OCI-LY7 (cell line): ENCODE measurements around the gene IL2RA. TPM values are rescaled to one million over a fixed set of nuclear protein-coding genes. Genes with fewer than 3 reads are reported as not detected.

Experiments
- BruUV-seq: library from RNA; stranded (reverse); fragments of 400-500 nt; replicated peaks from 2 replicates; lab custom pipeline; 2021; lab: Mats Ljungman, UMichigan
- CTCF ChIA-PET: fragments of 300-600 bp; sonication (Branson Sonifier 250); formaldehyde crosslinking; loops from one replicate; lab custom pipeline; 2022; ENCODE audit warnings: antibody characterized with exemption; ENCODE audit not compliant: unreplicated experiment; lab: Charles Lee
- POLR2A ChIA-PET: fragments of 300-600 bp; sonication (Branson Sonifier 250); formaldehyde crosslinking; loops from one replicate; lab custom pipeline; 2022; ENCODE audit warnings: antibody characterized with exemption; lab: Charles Lee
- DNase-seq: peaks from one replicate; pipeline ENCODE4 v3.0.0-alpha.2; 2015; ENCODE audit warnings: low spot score
- H2AFZ ChIP-seq: fragments of 200-600 bp; sonication (generic), shearing (Covaris generic); 2 replicates; pipeline ENCODE4 v1.6.1; 2014; ENCODE audit warnings: mild to moderate bottlenecking, antibody characterized with exemption, low read length, moderate library complexity
- H3K27ac ChIP-seq: fragments of 200-600 bp; sonication (generic); 2 replicates; pipeline ENCODE4 v1.5.1; 2014; ENCODE audit warnings: mixed run types, low read depth, mild to moderate bottlenecking, moderate library complexity, low read length, inconsistent platforms; ENCODE audit not compliant: poor library complexity, severe bottlenecking
- H3K36me3 ChIP-seq: fragments of 200-600 bp; sonication (generic); 2 replicates; pipeline ENCODE4 v1.6.1; 2014; ENCODE audit warnings: mild to moderate bottlenecking, antibody characterized with exemption, low read length, moderate library complexity, mixed read lengths; ENCODE audit not compliant: insufficient read depth
- H3K4me1 ChIP-seq: fragments of 200-600 bp; sonication (generic); 2 replicates; pipeline ENCODE4 v1.5.1; 2014; ENCODE audit warnings: mild to moderate bottlenecking, low read length; ENCODE audit not compliant: insufficient read depth, poor library complexity, severe bottlenecking
- H3K4me2 ChIP-seq: fragments of 200-600 bp; sonication (generic); 2 replicates; pipeline ENCODE4 v1.6.1; 2014; ENCODE audit warnings: mild to moderate bottlenecking, low read length
- H3K4me3 ChIP-seq: fragments of 200-600 bp; sonication (generic); 2 replicates; pipeline ENCODE4 v1.5.1; 2014; ENCODE audit warnings: mild to moderate bottlenecking, low read depth, low read length; ENCODE audit not compliant: poor library complexity, severe bottlenecking
- H3K79me2 ChIP-seq: fragments of 200-600 bp; sonication (generic); 2 replicates; pipeline ENCODE4 v1.6.1; 2016; ENCODE audit warnings: low read depth, mild to moderate bottlenecking, low read length, moderate library complexity, mixed read lengths; ENCODE audit not compliant: insufficient read depth
- H3K9me2 ChIP-seq: fragments of 200-600 bp; sonication (generic); 2 replicates; pipeline ENCODE4 v1.6.1; 2016; ENCODE audit warnings: mild to moderate bottlenecking, low read length, mixed read lengths; ENCODE audit not compliant: insufficient read depth
- H3K9me3 ChIP-seq: fragments of 200-600 bp; sonication (generic); 2 replicates; pipeline ENCODE4 v1.6.1; 2014; ENCODE audit warnings: mild to moderate bottlenecking, mixed run types, low read length, mixed read lengths
- H4K20me1 ChIP-seq: fragments of 200-600 bp; sonication (generic); 2 replicates; pipeline ENCODE4 v1.6.1; 2014; ENCODE audit warnings: mild to moderate bottlenecking, antibody characterized with exemption, low read length, moderate library complexity, mixed read lengths; ENCODE audit not compliant: insufficient read depth
- EZH2phosphoT487 ChIP-seq: fragments of 200-600 bp; sonication (generic); IDR thresholded peaks from 2 replicates; pipeline ENCODE4 v1.6.1; 2018; ENCODE audit warnings: low read depth, borderline replicate concordance, mild to moderate bottlenecking, mixed run types, antibody characterized with exemption, low read length, moderate library complexity, mixed read lengths
- intact Hi-C: fragments of 100-400 bp; cut with micrococcal nuclease; formaldehyde crosslinking; loops from one replicate; pipeline ENCODE4 v1.10.0; 2022; ENCODE audit not compliant: unreplicated experiment
- total RNA-seq, 2 experiments: library from RNA; depleted of rRNA in 1 of 2; stranded (reverse); fragments of >200 nt in 1 of 2; shearing (Covaris generic) in 1 of 2; gene quantifications; 2 replicates each; pipeline ENCODE4 v1.2.3, GENCODE V29; 2014 to 2022
- TF ChIP-seq, protein P1 (sequence below): fragments of 200-600 bp; sonication (generic); conservative IDR thresholded peaks from 2 replicates; pipeline ENCODE4 v1.5.1; 2014; ENCODE audit warnings: mild to moderate bottlenecking, antibody characterized with exemption, low read length, moderate library complexity, mixed read lengths

Gene IL2RA
- total RNA-seq, 2 experiments from 2014 or later = 22.3 to 24.0 TPM

DNA sequence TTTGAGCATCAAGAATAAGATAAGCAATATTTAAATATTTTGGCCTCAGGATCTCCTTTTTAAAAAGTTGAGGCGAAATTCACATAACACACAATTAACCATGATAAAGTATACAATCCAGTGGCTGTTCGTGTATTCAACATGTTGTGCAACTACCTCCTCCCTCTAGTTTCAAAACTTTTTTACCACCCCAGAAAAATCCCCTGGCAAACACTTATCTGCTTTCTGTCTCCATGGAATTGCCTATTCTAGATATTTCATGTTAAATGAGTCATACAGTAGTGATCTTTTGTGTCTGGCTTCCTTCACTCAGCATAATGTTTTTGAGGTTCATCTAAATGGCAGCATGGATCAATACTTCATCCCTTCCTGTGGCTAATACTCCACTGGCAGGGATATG, 53.0 kb downstream of the IL2RA start:
- TF ChIP-seq, protein P1, sequence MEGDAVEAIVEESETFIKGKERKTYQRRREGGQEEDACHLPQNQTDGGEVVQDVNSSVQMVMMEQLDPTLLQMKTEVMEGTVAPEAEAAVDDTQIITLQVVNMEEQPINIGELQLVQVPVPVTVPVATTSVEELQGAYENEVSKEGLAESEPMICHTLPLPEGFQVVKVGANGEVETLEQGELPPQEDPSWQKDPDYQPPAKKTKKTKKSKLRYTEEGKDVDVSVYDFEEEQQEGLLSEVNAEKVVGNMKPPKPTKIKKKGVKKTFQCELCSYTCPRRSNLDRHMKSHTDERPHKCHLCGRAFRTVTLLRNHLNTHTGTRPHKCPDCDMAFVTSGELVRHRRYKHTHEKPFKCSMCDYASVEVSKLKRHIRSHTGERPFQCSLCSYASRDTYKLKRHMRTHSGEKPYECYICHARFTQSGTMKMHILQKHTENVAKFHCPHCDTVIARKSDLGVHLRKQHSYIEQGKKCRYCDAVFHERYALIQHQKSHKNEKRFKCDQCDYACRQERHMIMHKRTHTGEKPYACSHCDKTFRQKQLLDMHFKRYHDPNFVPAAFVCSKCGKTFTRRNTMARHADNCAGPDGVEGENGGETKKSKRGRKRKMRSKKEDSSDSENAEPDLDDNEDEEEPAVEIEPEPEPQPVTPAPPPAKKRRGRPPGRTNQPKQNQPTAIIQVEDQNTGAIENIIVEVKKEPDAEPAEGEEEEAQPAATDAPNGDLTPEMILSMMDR = no peak
- TF ChIP-seq EZH2phosphoT487 = no peak
- POLR2A ChIA-PET = interaction anchor here (0.7 kb wide), 1 partner anchor 18 kb away, joined by 3 read pairs; no protein-coding TSS in a partner anchor
- H3K4me1 ChIP-seq = peaks cover 4% of the 10 kb centered on the region
- no peaks in the 10 kb centered on the region for H3K79me2 ChIP-seq
- peaks cover 11% of the 10 kb centered on the region; the same call in 1 of the 2 replicates for H3K9me3 ChIP-seq
- DNase-seq = no peak
- no peak overlapping the region for H3K27ac ChIP-seq
- CTCF ChIA-PET = no interaction called here
- H3K4me3 ChIP-seq = no peak overlapping the region
- BruUV-seq = no TSS peak
- no peak overlapping the region for H3K4me2 ChIP-seq
- H2AFZ ChIP-seq = no peak overlapping the region
- intact Hi-C loops = no loop called here
- no peaks in the 10 kb centered on the region for H3K9me2 ChIP-seq
- H4K20me1 ChIP-seq = no peaks in the 10 kb centered on the region
- peaks cover 9% of the 10 kb centered on the region for H3K36me3 ChIP-seq

DNA sequence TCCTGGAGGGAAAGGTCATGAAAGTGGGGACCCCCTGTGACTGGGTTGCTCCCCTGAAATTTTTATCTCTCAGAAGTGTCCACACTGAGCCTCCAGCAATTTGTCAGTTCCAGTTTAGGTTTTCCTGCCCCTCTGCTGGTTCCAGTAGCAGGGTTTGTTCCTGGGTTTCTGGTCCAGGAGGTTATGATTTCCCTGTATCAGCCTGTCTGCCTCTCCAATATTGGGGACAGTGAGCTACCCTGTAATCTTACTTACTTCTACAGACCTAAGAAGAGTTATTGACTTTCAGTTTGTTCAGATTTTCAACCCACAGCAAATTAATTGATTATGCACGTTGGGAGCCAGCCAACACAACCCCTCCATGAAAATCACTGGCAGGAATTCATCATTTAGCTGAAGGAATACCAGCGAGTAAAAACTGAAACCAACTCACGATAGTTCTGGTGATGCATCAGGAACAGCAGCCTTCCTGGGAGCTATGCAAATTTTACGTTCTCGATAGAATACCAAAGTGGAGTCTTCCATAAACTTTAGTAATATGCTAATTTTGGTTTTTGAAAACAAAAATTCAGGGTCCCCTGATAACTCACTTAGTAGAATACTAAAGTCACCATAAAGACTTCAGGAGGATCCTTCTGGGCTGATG, 53.5 kb downstream of the IL2RA start:
- DNase-seq = no peak
- H3K9me3 ChIP-seq = peaks cover 11% of the 10 kb centered on the region; the same call in 1 of the 2 replicates
- no peak overlapping the region for H3K4me2 ChIP-seq
- no peaks in the 10 kb centered on the region for H3K9me2 ChIP-seq
- H2AFZ ChIP-seq = no peak overlapping the region
- TF ChIP-seq EZH2phosphoT487 = no peak
- TF ChIP-seq, protein P1 = no peak
- H3K4me3 ChIP-seq = no peak overlapping the region
- no peaks in the 10 kb centered on the region for H3K79me2 ChIP-seq
- ChIA-PET CTCF (no interaction called here), POLR2A (interaction anchor here (0.7 kb wide), 1 partner anchor 19 kb away, joined by 3 read pairs; no protein-coding TSS in a partner anchor)
- no TSS peak for BruUV-seq
- intact Hi-C loops = no loop called here
- peaks cover 9% of the 10 kb centered on the region for H3K36me3 ChIP-seq
- H3K4me1 ChIP-seq = no peaks in the 10 kb centered on the region
- H4K20me1 ChIP-seq = no peaks in the 10 kb centered on the region
- no peak overlapping the region for H3K27ac ChIP-seq

DNA sequence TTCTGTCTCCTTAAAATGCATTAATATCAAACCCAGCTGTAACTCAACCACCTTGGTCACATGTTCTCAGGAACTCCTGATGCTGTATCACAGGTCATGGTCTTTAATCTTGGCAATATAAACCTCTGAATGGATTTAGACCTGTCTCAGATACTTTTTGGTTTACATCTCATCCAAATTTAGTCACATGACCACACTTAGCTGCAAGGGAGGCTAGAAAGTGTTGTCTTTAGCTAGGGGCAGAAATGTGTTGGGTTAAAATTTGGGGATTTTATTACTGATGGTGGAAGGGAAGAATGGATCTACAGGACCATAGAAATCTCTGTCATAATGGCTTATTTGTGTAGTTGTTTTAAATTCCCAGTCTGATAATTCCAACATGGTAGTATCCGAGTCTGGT, 55.2 kb downstream of the IL2RA start:
- POLR2A ChIA-PET = interaction anchor here (0.7 to 1.0 kb wide), 3 partner anchors 13 to 134 kb away, joined by 3 to 4 read pairs (median 3); no protein-coding TSS in a partner anchor
- intact Hi-C loops = no loop called here
- H3K9me2 ChIP-seq = no peaks in the 10 kb centered on the region
- peaks cover 11% of the 10 kb centered on the region; the same call in 1 of the 2 replicates for H3K9me3 ChIP-seq
- DNase-seq = no peak
- H3K27ac ChIP-seq = no peak overlapping the region
- no peak overlapping the region for H3K4me3 ChIP-seq
- TF ChIP-seq, protein P1 = no peak
- no peak for TF ChIP-seq EZH2phosphoT487
- no peak overlapping the region for H2AFZ ChIP-seq
- no TSS peak for BruUV-seq
- H3K4me2 ChIP-seq = no peak overlapping the region
- 0 out of 2 replicates have a peak, but pooled peaks cover 2% of the 10 kb centered on the region for H3K36me3 ChIP-seq
- no peaks in the 10 kb centered on the region for H3K4me1 ChIP-seq
- CTCF ChIA-PET = interaction anchor here (0.6 kb wide), 1 partner anchor 77 kb away, joined by 3 read pairs; no protein-coding TSS in a partner anchor
- no peaks in the 10 kb centered on the region for H4K20me1 ChIP-seq
- no peaks in the 10 kb centered on the region for H3K79me2 ChIP-seq
